ENCODE data around the gene CIRBP. TPM values are rescaled to one million over a fixed set of nuclear protein-coding genes. Genes with fewer than 3 reads are reported as not detected.
A peak's percentile ranks its signal among the peaks of the same experiment; 100 is the strongest.

Gene CIRBP
- total and polyA plus RNA-seq, 9 of the 15 experiments (the other 6 are each of a cell fraction or from before 2014, with no cell fraction given) = 20.5 to 327 (median 176) TPM

GRCh38 chr19:1274852-1275259 is 5.7 kb downstream of the CIRBP start (continued):
- TF ChIP-seq MGA (IDR thresholded peaks at IDR 0.05) (peak; percentile 74), RBFOX2 (IDR thresholded peaks at IDR 0.05; ENCODE audit: low read depth, low read length) (no peak), RBM17 (IDR thresholded peaks at IDR 0.05; ENCODE audit: borderline replicate concordance, low read depth, low read length) (no peak), SREBF1 (IDR thresholded peaks at IDR 0.05; ENCODE audit: borderline replicate concordance, low read depth, low read length) (no peak), ZNF347 (CRISPR knock-in tag; IDR thresholded peaks at IDR 0.05; ENCODE audit: low read depth) (0 out of 2 replicates have a peak, but pooled peaks have one; percentile 25), ZMIZ1 (IDR thresholded peaks at IDR 0.05; ENCODE audit: low read depth in 2 of 2, low read length in 2 of 2) (no peak)

Data from K562 (cell line).